SIG-M5 (cell line): ENCODE measurements around the gene ADSL.
"Not testable (repeated sequence)": the region's sequence is repeated elsewhere in the genome, so short reads cannot be mapped to it uniquely, and the experiment has no call there.

Source experiments
- DNase-seq: peaks from one replicate; lab custom pipeline; 2025; lab: John Stamatoyannopoulos, UW

ADSL gene

GRCh38 chr22:40346185-40347118 is at the start of gene ADSL:
TSS of gene ADSL (plus strand) at chr22:40346500. CDS start at chr22:40346559, 59 bp downstream.
- peak; percentile 19 for DNase-seq

GRCh38 chr22:40300316-40300715 is 46.0 kb upstream of the ADSL start:
- no peak for DNase-seq

- DNase-seq, result no peak
Observed at GRCh38 chr22:40300884-40301672, 45.2 kb upstream of the ADSL start.

- no peak for DNase-seq
Observed at GRCh38 chr22:40302149-40302548, 44.2 kb upstream of the ADSL start.

- no peak for DNase-seq
Observed at GRCh38 chr22:40305625-40306024, 40.7 kb upstream of the ADSL start.

GRCh38 chr22:40308999-40309573 is 37.2 kb upstream of the ADSL start:
- no peak for DNase-seq

GRCh38 chr22:40309631-40310030 is 36.7 kb upstream of the ADSL start:
- no peak for DNase-seq

GRCh38 chr22:40310081-40310767 is 36.1 kb upstream of the ADSL start:
- DNase-seq, result no peak

GRCh38 chr22:40310768-40311120 is 35.6 kb upstream of the ADSL start:
- no peak for DNase-seq

- DNase-seq, result not testable (repeated sequence)
Observed at GRCh38 chr22:40311646-40312045, 34.7 kb upstream of the ADSL start.

- no peak for DNase-seq
Observed at GRCh38 chr22:40312050-40312449, 34.2 kb upstream of the ADSL start.

GRCh38 chr22:40313007-40313406 is 33.3 kb upstream of the ADSL start:
- DNase-seq, result no peak

- DNase-seq, result no peak
Observed at GRCh38 chr22:40314041-40314440, 32.3 kb upstream of the ADSL start.

GRCh38 chr22:40320687-40321086 is 25.6 kb upstream of the ADSL start:
- DNase-seq, result no peak

GRCh38 chr22:40322021-40322420 is 24.3 kb upstream of the ADSL start:
- no peak for DNase-seq

- no peak for DNase-seq
Observed at GRCh38 chr22:40322818-40323447, 23.4 kb upstream of the ADSL start.

- no peak for DNase-seq
Observed at GRCh38 chr22:40323681-40324171, 22.6 kb upstream of the ADSL start.

GRCh38 chr22:40324468-40325305 is 21.6 kb upstream of the ADSL start:
- no peak for DNase-seq

- no peak for DNase-seq
Observed at GRCh38 chr22:40325315-40325714, 21.0 kb upstream of the ADSL start.

- DNase-seq, result no peak
Observed at GRCh38 chr22:40326905-40327735, 19.2 kb upstream of the ADSL start.
